ENCODE measurements around the gene HPS4. TPM values are rescaled to one million over a fixed set of nuclear protein-coding genes. Genes with fewer than 3 reads are reported as not detected.

The HPS4 gene
- total RNA-seq, 1 donor from 2014 or later = 28.9 TPM

DNA sequence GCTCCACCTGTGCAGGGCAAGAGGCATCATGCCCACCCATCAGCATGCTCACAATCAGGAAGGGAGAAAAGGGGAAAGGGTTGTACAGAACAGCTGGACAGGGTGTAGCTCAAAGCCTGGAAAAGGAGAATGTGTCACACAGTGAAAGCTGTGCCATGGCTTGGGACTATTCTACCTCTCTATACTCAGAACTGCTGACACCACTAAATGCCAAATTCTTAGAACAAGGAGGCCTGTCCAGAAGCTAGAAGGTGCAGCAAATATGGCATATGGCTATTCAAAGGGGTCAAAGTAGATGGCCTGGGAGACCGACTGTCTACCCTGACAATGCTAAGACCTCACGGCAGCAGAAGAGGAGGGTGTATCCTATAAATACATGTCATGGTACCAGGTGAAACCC, 12.8 kb downstream of the HPS4 start:
- no peak for DNase-seq (ENCODE audit: low read depth)

DNA sequence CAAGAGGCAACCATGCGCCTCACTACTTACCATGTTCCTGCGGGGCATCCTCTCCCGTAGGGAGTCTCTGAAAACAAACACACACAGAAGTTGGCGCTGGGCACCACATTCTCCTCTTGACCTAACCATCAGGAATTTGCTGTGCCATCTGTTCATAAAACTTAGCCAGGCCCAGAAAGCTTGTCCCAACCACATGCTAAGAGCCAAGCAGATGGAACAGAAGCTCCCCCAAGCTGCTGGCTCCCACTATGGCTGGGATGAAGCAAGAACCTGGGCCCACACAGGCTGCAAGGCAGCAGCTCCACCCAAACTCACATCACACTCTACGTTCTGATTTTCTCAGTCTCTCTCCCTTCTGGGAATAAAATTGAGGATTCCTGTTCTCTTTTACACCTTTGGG, 17.4 kb downstream of the HPS4 start:
- DNase-seq (ENCODE audit: low read depth) = peak; percentile 90

DNA sequence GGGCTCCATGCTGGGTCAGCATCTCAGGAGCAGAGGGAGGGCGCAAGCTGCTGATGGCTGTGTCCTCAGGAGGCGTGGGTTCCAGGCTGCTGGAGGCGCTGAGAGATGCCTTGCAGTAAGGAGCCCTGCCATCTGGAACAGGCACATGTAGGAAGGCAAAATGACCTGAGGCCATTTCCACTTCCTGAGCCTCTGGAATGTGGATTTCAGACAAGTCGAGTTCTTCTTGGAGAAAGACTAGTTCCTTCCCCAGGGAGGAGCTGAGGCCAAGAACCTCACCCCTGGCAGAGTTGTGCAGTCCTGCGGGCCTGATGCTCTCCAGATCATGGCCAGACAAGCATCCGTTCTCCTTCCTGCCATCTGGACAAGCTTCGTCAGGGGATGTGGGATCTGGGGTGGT, 19.3 kb downstream of the HPS4 start:
- no peak for DNase-seq (ENCODE audit: low read depth)

DNA sequence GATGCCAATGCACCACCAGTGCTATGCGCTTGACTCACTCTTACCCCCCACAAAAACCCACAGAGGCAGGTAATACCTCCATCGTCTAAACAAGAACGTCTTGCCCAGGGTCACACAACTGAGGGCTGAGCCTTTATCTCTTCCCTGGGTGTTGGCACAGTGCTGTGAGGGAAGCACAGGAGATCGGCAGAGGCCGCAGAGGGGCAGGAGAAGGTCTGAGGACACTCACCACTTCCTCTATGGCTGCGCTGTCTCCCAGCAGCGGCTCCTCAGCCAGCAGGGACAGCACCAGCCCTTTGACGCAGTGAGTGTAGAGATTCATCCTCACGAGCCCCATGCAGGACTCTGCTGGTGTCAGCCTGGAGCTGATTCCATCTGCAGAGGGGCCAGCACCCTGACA, 19.9 kb downstream of the HPS4 start:
- no peak for DNase-seq (ENCODE audit: low read depth)

DNA sequence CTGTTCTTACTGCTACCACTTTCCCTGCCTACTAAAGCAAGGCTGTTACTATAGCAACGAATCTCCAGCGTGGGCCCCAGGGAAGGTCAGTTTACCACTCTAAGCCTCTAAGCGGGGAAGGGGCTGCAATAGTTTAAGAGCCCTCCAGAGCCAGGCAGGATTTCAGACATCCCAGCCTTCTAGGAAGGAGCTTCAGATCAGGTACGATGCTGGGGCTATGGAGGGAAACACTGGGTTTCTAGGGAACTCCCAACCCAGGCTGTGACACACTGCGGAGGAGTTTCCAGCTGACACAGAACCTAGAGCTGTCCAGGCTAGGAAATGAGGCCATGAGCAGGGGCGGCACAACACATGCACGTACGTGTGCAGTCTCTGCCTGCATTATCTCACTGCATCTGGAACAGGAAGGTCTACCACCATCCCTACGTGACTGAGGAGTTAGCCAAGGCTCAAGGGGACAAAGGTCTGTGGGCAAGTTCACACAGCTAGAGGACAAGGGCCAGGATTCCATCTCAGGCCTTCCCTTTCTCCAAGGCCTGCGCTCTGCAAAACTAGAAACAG, 20.4 kb downstream of the HPS4 start:
- DNase-seq (ENCODE audit: low read depth) = no peak

DNA sequence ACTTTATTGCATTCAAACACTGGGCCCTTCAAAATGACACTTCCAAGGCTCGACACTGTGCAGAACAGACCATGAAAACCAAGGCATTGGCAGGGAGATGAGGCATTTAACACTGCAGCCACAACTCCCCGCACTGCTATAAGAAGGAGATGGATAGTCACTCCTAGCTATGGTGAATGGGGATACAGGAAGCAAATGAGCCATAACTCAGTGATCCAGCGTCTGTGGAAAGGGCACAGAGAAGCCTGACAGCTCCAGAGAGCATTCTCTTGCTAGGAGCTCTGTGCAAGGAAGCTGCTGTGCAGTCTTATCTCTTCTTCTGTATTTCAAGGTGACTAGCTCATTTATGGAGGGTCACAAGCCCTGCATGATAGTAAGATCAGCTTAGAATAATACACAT, 20.9 kb downstream of the HPS4 start:
- no peak for DNase-seq (ENCODE audit: low read depth)

DNA sequence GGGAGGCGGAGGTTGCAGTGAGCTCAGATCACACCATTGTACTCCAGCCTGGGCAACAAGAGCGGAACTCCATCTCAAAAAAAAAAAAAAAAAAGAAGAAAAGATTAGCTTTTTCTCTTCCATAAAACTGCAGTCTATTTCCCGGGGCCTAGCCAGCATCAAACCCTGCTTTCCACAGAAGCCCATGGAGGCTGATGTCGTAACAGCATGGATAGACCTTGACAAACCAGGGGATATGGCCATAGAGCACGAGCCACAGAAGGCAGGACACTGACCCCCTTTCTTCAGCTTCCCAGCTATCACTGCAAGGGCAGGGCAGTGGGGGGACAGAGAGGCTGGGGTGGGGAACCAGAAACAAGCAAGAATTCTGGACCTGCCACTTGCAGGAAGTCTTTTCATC, 21.5 kb downstream of the HPS4 start:
- DNase-seq (ENCODE audit: low read depth) = no peak

DNA sequence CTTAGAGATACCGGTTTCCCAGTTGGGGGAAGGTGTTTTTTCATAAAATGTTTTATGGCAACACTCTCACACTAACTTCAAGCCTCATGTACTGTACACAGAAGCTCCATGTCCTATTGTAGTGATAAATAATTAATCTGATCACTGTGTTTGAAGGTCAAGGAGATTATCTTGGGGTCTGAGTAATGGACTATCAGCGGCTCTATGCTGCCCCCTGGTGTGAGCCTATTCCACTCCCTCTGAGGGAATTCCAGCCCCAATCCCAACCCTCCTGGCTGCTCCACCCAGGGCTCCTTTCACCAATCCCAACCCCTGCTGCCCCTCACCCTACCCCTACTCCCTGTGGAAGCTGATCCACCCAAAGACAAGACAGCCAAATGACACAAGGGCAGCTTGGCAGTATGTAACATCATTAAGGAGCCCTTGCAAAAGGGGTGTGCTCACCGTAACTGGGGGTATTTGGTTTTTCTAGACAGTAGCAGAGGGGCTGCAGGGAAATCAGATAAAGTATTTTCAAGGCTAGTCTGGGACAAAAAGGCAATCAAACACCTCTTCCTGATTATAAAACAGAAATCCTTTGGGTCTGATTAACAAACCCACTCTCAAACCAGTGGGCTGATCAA, 22.3 kb downstream of the HPS4 start:
- DNase-seq (ENCODE audit: low read depth) = peak; percentile 66

DNA sequence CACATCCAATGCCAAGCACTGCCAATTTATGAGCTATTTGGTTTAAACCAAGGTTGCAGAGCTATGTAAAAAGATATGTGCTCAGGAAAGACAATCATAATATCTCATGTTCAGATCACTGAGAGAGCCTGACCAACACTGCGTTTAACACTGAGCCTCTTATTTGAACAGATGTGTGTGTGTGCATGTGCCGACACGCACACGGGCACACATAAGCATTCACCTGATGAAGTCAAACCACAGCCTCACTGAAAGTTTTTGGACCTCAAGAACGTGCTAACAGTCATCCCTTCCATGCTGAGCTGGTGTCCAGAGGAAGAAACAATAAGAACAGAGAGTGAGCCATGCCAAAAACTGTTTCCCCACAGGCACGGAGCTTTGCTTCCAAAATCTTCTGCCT, 23.4 kb downstream of the HPS4 start:
- no peak for DNase-seq (ENCODE audit: low read depth)

DNA sequence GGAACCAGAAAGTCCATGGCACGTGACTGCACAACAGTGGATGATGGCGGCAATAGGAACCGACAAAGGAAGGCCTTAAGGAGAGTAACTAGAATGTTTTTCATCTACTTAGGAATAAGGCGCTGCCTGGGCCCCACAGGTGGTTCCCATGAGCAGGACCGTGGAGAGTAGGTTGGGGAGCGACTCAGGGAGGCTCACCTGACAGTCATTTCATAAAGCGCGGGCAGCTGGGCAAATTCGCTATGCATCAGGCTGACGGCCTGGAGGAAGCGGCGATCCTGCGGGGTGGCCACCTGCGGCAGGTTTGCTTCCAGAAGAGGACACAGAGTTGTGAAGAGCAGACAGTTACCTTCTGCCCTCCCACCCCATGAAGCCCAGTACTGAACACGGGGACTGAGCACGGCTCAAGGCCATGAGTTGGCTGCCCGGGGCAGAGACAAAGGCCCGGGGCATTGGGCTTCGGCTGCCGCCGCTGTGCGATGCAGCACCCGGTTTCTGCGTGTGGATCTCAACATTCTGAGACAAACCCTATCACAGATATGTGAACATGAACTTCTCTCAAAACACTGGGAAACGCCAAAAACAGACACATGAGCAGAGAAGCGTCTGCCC, 25.8 kb downstream of the HPS4 start:
- DNase-seq (ENCODE audit: low read depth) = no peak

DNA sequence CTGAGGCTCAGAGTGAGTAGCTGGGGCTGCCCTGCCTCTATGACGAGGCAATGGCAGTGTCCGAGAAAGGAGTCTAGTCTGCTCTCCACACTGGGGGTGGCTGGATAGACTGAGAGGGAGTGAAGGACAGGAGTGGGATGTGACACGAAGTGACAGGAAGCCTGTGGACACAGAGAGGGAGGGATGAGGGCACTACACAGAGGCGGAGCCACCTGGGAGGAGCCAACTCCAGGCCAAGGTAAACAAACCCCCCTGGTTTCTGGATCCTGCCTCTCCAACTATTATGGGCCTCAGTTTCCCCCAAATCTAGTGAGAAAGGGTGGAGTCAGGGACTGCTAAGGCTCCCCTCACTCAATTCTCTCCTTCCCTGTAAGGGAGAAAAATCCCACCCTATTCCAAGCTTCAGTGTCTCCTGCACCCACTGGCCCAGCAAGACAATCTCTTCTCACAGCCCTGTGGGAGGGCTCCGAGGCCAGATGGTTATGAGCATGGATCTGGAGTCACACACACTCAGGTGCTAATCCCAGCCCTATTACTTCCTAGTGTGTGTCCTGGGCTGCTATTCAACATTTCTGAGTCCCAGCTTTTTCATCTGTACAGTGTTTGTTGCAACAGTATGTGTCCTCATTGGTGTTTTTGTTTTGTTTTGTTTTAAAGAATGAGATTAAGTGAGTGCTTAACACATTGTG, 29.6 kb downstream of the HPS4 start:
- DNase-seq (ENCODE audit: low read depth) = no peak

DNA sequence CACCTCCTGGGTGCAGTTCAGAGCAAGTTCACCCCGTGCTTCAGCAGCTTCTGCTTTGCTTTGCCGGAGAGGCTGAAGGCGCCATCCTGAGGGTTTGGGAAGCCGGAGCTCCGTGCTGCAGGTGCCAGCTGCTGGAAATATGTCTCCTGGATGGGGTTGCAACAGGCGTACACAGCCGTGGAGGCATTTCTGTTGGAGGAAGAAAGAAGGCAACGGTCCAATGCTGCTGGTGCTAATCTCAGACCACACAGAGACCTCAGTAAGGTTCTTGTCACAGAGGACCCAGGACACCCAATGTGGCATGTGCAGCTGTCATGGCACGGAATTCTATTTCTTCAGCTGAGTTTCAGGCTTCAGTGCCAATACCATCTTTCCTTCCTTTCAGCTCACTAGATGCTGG, 30.4 kb downstream of the HPS4 start:
- peak; percentile 47 for DNase-seq (ENCODE audit: low read depth)

DNA sequence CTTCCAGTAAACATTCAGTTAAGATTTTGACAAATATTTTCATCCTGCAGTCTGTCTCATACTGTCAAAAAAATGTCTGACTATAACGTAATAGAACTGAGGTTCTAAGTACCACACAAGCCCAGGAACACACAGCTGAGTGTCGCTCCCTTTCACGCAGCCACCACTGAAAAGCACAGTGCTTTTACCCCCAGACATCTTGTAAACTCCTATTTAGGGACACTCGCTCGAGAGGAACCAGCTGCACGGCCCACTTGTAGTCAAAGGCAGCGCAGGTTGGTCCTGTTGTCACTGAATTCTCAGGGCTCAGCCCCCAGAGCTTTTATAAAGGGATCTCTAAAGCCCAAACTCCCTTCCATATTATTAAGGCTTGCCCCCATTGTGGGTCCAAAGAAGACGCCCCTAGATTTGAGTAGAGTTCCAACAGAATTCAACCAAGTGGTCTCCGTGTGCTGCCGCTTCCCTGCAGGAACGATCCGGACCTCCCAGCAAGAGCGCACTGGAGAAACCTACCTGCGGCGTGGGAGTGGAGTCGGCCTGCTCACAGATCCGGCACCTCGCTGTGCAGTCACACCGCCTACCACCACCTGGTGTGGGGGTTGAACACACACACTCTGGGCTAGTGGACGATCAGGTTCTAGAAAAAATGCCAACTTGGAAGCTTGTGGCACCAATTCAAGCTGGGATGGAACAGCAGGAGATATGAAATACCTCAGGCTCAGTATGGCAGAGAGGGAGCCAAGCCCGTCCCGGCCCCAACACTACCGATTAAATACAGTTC, 31.2 kb downstream of the HPS4 start:
- DNase-seq (ENCODE audit: low read depth) = no peak

DNA sequence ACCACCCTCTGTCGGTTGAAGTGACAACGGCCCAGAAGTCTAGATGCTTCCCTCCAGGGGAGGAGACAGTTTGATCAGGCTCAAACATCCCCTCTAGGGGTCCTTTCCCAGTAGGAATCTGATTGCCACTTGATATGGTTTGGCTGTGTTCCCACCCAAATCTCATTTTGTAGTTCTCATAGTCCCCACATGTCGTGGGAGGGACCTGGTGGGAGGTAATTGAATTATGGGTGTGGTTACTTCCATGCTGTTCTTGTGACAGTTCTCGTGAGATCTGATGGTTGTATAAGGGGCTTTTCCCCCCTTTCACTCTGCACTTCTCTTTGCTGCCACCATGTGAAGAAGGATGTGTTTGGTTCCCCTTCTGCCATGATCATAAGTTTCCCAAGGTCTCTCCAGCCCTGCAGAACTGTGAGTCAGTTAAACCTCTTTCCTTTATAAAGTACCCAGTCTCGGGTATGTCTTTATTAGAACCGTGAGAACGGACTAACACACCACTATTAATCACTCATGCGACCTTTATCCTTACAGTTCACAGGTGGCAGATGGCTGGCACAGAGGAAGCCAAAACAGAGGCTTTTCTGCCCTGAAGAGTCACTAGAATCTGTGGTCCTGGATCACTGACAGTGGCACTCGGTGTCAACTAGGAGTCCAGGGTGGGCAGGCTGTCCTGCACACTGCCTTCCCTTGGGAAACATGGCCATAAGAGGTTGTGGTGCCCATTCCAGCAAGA, 33.0 kb downstream of the HPS4 start:
- DNase-seq (ENCODE audit: low read depth) = no peak

DNA sequence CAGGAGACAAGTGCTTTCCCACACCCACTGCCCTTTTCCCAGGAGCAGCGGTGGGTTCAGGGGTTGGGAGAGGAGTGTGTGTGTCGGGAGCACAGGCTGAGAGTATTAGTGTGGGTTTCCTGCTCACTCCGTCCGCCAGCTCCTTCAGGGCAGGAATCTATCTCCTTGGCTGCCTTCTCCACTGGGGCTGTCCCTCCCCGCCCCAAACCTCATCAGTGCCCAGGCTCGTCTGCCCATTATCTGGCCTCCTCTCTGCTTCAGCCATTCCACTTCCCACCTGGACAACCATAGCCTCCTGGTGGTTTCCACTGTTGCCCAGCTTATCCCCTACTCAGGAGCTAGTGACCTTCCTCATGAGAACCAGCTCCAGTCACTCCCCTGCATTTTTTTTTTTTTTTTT, 34.6 kb downstream of the HPS4 start:
- no peak for DNase-seq (ENCODE audit: low read depth)

DNA sequence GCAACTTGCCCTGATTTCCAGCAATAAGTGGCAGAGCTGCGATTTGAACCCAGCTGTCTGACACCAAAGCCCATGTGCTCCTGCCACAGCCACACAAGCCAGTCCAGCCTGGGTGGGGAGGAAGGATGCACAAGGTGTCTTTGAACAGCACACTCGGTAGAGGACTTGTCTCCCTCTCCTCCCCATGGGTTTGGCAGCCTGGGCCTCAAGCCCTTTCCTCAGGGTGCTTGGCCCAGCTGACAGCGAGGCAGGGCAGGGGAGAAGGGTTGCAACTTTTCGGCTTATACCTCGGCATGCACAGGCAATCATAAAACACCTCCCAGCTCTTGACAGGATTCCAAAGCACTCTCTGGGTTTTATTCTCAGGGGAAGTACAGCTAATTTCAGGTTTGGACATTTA, 35.2 kb downstream of the HPS4 start:
- DNase-seq (ENCODE audit: low read depth) = no peak

DNA sequence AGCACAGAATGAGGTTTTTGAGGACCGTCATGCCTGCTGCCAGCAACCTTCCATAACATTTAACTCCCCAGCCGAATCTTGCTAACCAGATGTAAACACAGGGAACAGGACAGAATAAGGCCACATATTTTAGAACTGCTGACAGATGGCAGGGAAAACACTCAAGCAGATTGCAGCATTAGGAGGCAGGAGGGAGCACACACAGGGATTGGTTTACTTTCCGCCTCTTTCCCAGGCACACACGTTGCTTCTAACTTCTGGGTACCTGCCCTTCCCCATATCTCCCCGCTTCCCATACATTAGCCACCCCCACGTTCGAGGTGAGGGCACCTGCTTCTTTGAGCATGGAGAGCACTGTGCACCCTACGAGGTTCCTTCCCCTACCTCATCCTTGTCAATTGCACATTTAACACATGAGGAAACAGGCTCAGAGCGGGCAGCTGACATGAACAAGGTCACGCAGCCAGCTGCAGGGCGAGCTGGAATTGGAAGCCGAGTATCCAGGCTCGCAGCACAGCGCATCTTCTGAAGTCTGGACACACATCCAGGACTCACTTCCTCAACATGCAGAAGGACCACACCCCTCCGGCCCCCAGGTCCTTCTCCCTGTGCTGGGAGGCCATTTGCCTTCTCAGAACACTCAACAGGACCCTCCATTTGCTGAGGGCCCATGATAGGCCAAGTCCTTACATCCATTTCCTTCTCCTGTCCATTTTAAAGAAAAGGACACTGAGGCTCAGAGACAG, 35.8 kb downstream of the HPS4 start:
- DNase-seq (ENCODE audit: low read depth) = no peak

DNA sequence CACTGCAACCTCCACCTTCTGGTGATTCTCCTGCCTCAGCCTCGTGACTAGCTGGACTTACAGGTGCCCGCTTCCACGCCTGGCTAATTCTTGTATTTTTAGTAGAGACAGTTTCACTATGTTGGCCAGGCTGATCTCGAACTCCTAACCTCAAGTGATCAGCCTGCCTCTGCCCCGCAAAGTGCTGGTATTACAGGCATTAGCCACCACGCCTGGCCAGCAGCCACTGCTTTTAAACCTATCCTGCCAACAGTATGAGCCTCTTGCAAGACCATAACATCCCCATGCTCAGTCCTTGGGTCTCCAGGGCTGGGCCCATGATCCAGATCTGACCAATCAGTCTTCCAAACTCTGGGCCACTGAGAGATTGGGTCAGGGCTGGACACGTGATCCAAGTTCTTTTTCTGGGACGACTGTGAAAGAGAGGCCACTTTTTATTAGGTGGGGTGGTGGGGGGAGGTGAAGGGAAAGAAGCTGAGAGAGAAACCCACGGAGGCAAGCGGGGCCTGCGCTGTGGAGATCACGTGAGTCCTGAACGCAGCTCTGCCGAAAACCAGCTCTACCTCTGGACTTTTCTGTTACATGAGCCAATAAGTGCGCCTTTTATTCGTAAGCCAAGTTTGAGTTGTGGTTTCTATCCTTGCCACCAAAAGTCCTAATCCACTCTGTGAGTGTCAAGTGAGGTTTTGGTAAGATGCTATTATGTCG, 36.6 kb downstream of the HPS4 start:
- no peak for DNase-seq (ENCODE audit: low read depth)

DNA sequence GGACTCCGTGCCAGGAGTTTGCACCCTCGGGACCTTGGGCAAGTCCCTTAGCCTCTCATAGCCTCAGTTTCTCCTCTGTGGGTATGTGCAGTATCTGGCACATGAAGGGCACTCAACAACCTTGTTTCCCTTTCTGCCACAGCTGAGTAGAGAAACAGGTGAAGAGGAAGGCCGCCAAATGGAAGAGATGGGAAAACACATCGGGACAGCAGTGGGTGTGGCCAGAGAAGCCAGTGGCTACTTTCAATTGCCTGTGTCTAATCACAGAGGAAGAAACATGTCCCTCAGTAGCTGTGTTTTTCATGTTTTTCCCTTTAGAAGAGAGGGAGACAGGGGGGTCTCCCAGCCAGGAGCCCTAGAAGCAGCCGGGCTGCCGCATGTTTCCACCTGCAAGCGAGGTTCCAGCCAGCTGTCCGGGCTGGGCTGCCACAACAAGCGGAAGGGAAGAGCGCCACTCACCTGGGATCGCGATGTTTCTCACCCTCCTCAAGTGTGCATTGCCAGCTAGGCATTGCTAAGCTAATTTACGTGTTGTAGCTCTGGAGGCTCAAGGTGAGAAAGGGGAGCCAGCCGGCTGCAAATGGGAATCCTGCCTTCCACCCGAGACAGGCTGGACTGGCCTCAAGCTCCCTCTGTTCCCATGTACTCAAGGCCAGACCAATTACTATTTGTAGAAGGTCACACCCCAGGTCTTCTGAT, 37.9 kb downstream of the HPS4 start:
- peak; percentile 32 for DNase-seq (ENCODE audit: low read depth)

Measured in myocyte (in vitro differentiated cells).